Gastrocnemius medialis (tissue), 4 donors: ENCODE measurements around the gene CPA5. TPM values are rescaled to one million over a fixed set of nuclear protein-coding genes. Genes with fewer than 3 reads are reported as not detected.
A peak's percentile ranks its signal among the peaks of the same experiment; 100 is the strongest.

Source experiments
- ATAC-seq, 2 donors: fragments of 150-250 bp; one replicate each; pipeline ENCODE4 v1.9.1; 2016
- DNase-seq, 2 donors: peaks; one replicate each; pipeline ENCODE4 v3.0.0-alpha.2; 2019
- H3K27ac ChIP-seq, 4 donors: fragments of 200-600 bp; sonication (generic); 1 replicate in 1 of 4; 2 replicates in 3 of 4; pipeline ENCODE4 v1.5.1; 2016 to 2018; ENCODE audit warnings: mild to moderate bottlenecking in 2 of 4, moderate library complexity in 1 of 4
- H3K27me3 ChIP-seq, 3 donors: fragments of 200-600 bp; sonication (generic) in 2 of 3; 1 replicate in 1 of 3; 2 replicates in 2 of 3; pipeline versions ENCODE4 v1.5.1 to v1.6.0; 2016 to 2019; ENCODE audit warnings: mild to moderate bottlenecking in 1 of 3, moderate library complexity in 1 of 3
- H3K36me3 ChIP-seq, 2 donors: fragments of 200-600 bp; sonication (generic) in 1 of 2; one replicate each; pipeline ENCODE4 v1.5.1; 2017 to 2018
- H3K4me1 ChIP-seq, 2 donors: fragments of 200-600 bp; sonication (generic) in 1 of 2; one replicate each; pipeline ENCODE4 v1.5.1; 2016 to 2017; ENCODE audit warnings: mild to moderate bottlenecking in 2 of 2
- H3K4me3 ChIP-seq, 4 donors: fragments of 200-600 bp; sonication (generic) in 3 of 4; 1 replicate in 1 of 4; 2 replicates in 3 of 4; pipeline ENCODE4 v1.5.1; 2016 to 2019; ENCODE audit warnings: mild to moderate bottlenecking in 2 of 4
- H3K9me3 ChIP-seq, 3 donors: fragments of 200-600 bp; sonication (generic) in 2 of 3; 1 replicate in 1 of 3; 2 replicates in 2 of 3; pipeline ENCODE4 v1.5.1; 2016 to 2019
- POLR2A ChIP-seq, 2 donors: fragments of 450-650 bp; IDR thresholded peaks; one replicate each; pipeline ENCODE4 v1.6.1; 2017; ENCODE audit warnings: antibody characterized with exemption in 2 of 2, mild to moderate bottlenecking in 2 of 2, moderate library complexity in 2 of 2
- in situ Hi-C, 4 donors: fragments of 200-750 bp; cut with MboI; loops; one replicate each; pipeline versions ENCODE4 v1.15.0 to v1.8.0; 2017; ENCODE audit warnings: low sequenced_read_pairs in 4 of 4
- intact Hi-C: fragments of 100-400 bp; cut with DNase I; formaldehyde crosslinking; loops from one replicate; pipeline ENCODE4 v1.15.1; 2023; ENCODE audit warnings: low total_unique reads
- total RNA-seq, 4 donors: library from RNA; depleted of rRNA; stranded (reverse); fragments of >200 nt; gene quantifications; one replicate each; pipeline versions ENCODE4 v1.1.0 to v1.2.3, GENCODE V29; 2016
- TF ChIP-seq, protein P1 (sequence below), 5 experiments: fragments of 450-650 bp in 3 of 5; fragments of 200-600 bp in 2 of 5; sonication (generic) in 2 of 5; IDR thresholded peaks in 4 of 5; conservative IDR thresholded peaks in 1 of 5; 1 replicate in 4 of 5; 2 replicates in 1 of 5; pipeline ENCODE4 v1.5.1; 2016 to 2019; ENCODE audit warnings: antibody characterized with exemption in 5 of 5, mild to moderate bottlenecking in 3 of 5, moderate library complexity in 3 of 5

The CPA5 gene
- total RNA-seq, 4 donors from 2014 or later: not detected

- Histone ChIP-seq H3K4me3 (no peak overlapping the region), H3K4me1 (peaks cover 0 to 13% of the 10 kb centered on the region in 2 donors), H3K27ac (no peak overlapping the region), H3K36me3 (no peaks in the 10 kb centered on the region), H3K27me3 (no peaks in the 10 kb centered on the region), H3K9me3 (no peaks in the 10 kb centered on the region)
- no peak for TF ChIP-seq POLR2A (IDR thresholded peaks at IDR 0.05)
- TF ChIP-seq, protein P1, sequence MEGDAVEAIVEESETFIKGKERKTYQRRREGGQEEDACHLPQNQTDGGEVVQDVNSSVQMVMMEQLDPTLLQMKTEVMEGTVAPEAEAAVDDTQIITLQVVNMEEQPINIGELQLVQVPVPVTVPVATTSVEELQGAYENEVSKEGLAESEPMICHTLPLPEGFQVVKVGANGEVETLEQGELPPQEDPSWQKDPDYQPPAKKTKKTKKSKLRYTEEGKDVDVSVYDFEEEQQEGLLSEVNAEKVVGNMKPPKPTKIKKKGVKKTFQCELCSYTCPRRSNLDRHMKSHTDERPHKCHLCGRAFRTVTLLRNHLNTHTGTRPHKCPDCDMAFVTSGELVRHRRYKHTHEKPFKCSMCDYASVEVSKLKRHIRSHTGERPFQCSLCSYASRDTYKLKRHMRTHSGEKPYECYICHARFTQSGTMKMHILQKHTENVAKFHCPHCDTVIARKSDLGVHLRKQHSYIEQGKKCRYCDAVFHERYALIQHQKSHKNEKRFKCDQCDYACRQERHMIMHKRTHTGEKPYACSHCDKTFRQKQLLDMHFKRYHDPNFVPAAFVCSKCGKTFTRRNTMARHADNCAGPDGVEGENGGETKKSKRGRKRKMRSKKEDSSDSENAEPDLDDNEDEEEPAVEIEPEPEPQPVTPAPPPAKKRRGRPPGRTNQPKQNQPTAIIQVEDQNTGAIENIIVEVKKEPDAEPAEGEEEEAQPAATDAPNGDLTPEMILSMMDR (IDR thresholded peaks at IDR 0.05 in 4 of 5, conservative IDR thresholded peaks at IDR 0.05 in 1 of 5): no peak
- in situ Hi-C loops (no loop called here), intact Hi-C loops (no loop called here)
- no peak for ATAC-seq
- no peak for DNase-seq
Measured at GRCh38 chr7:130379019-130379418, 34.4 kb downstream of the CPA5 start.

GRCh38 chr7:130379532-130379920 is 34.9 kb downstream of the CPA5 start:
- ATAC-seq: no peak
- in situ Hi-C loops: no loop called here
- TF ChIP-seq POLR2A (IDR thresholded peaks at IDR 0.05): no peak

GRCh38 chr7:130379921-130380860 is 35.6 kb downstream of the CPA5 start, which contains the start of gene CPA1:
Gene CPA1 (plus strand): TSS chr7:130380494. CDS start chr7:130380521, 27 bp downstream.
- no peaks in the 10 kb centered on the region for H3K36me3 ChIP-seq
- no peak within 1 kb of the TSS for H3K27ac ChIP-seq
- H3K4me3 ChIP-seq: no peak within 1 kb of the TSS
- no peaks in the 10 kb centered on the region for H3K9me3 ChIP-seq
- DNase-seq (no peak), ATAC-seq (peak; percentile 47 to 51)
- H3K4me1 ChIP-seq: peaks cover 1 to 10% of the 10 kb centered on the region in 2 donors
- in situ Hi-C loops: no loop called here
- no peaks in the 10 kb centered on the region for H3K27me3 ChIP-seq
- intact Hi-C loops: no loop called here
- no peak for TF ChIP-seq POLR2A (IDR thresholded peaks at IDR 0.05)
- TF ChIP-seq, protein P1 (IDR thresholded peaks at IDR 0.05 in 4 of 5, conservative IDR thresholded peaks at IDR 0.05 in 1 of 5): no peak

More at GRCh38 chr7:130379532-130379920, 34.9 kb downstream of the CPA5 start:
- no peak overlapping the region for H3K27ac ChIP-seq
- no peak overlapping the region for H3K4me3 ChIP-seq
- peaks cover 0 to 9% of the 10 kb centered on the region in 2 donors for H3K4me1 ChIP-seq
- no peaks in the 10 kb centered on the region for H3K9me3 ChIP-seq
- H3K27me3 ChIP-seq: no peaks in the 10 kb centered on the region
- intact Hi-C loops: no loop called here
- DNase-seq: no peak
- H3K36me3 ChIP-seq: no peaks in the 10 kb centered on the region

DNA sequence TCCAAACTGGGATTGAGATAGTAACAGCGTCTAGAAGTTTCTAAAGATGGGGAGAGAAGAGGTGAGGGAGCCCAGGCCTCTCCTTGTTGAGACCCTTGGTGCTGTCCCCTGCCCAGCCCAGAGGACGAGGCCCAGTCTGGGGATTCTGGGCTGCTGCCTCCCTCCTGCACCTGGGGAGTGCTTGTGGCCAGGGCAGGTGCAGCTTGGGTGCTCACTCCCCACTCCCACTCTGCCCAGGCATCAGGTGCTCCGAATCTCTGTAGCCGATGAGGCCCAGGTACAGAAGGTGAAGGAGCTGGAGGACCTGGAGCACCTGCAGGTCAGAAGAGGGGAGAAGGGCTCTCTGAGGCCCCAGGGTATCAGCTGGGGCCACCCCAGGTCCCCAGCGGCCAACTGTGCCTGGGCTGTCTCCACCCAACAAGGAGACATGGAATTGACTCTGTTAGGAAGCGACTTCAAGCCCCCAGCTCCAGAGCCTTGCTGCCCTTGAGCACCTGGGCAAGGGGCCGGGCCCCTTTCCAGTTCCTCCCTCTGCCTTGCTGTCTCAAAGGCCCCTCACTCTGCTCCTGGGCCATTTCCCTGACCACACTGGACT is 36.3 kb downstream of the CPA5 start:
- in situ Hi-C loops: no loop called here
- Histone ChIP-seq H3K27me3 (no peaks in the 10 kb centered on the region), H3K4me3 (no peak overlapping the region), H3K4me1 (peaks cover 9 to 18% of the 10 kb centered on the region in 2 donors), H3K27ac (no peak overlapping the region), H3K36me3 (no peaks in the 10 kb centered on the region), H3K9me3 (no peaks in the 10 kb centered on the region)
- TF ChIP-seq POLR2A (IDR thresholded peaks at IDR 0.05): no peak
- TF ChIP-seq, protein P1 (IDR thresholded peaks at IDR 0.05 in 4 of 5, conservative IDR thresholded peaks at IDR 0.05 in 1 of 5): no peak
- ATAC-seq (no peak), DNase-seq (no peak)
- intact Hi-C loops: no loop called here
